Adrenal gland (tissue), 5 donors: ENCODE measurements around the gene SNF8.

Experiments used
- POLR2A ChIP-seq, 2 donors: fragments of 450-650 bp; IDR thresholded peaks; one replicate each; pipeline ENCODE4 v1.6.1; 2017; ENCODE audit warnings: antibody characterized with exemption in 2 of 2, mild to moderate bottlenecking in 2 of 2, moderate library complexity in 1 of 2
- TF ChIP-seq, protein P1 (sequence below), 6 experiments: fragments of 450-650 bp in 4 of 6; fragments of 200-600 bp in 2 of 6; sonication (generic) in 1 of 6; IDR thresholded peaks; 1 replicate in 5 of 6; 2 replicates in 1 of 6; pipeline versions ENCODE4 v1.5.1 to v1.8.0; 2016 to 2021; ENCODE audit warnings: antibody characterized with exemption in 6 of 6, mild to moderate bottlenecking in 2 of 6, moderate library complexity in 1 of 6
- donor health status: DM: no; HTN: no; CAD: no.

DNA sequence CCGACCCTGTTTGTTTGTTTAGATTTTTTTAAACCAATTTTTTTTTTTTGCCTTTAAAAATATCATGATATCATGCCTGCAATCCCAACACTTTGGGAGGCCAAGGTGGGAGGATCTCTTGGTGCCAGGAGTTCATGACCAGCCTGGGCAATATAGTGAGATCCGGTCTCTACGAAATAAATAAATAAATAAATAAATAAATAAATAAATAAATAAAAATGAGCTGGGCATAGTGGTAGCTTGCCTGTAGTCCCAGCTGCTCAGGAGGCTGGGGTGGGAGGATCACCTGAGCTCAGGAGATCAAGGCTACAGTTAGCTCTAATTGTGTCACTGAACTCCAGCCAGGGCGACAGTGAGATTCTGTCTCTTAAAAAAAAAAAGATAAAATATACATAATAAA is 44.5 kb upstream of the SNF8 start:
- no peak for TF ChIP-seq POLR2A (IDR thresholded peaks at IDR 0.05)
- TF ChIP-seq, protein P1, sequence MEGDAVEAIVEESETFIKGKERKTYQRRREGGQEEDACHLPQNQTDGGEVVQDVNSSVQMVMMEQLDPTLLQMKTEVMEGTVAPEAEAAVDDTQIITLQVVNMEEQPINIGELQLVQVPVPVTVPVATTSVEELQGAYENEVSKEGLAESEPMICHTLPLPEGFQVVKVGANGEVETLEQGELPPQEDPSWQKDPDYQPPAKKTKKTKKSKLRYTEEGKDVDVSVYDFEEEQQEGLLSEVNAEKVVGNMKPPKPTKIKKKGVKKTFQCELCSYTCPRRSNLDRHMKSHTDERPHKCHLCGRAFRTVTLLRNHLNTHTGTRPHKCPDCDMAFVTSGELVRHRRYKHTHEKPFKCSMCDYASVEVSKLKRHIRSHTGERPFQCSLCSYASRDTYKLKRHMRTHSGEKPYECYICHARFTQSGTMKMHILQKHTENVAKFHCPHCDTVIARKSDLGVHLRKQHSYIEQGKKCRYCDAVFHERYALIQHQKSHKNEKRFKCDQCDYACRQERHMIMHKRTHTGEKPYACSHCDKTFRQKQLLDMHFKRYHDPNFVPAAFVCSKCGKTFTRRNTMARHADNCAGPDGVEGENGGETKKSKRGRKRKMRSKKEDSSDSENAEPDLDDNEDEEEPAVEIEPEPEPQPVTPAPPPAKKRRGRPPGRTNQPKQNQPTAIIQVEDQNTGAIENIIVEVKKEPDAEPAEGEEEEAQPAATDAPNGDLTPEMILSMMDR (IDR thresholded peaks at IDR 0.05): no peak
